ENCODE results near the gene IL1RAPL2. TPM values are rescaled to one million over a fixed set of nuclear protein-coding genes. Genes with fewer than 3 reads are reported as not detected.

Gene IL1RAPL2
- total RNA-seq: 0.08 TPM in 1 of 2 replicates, not detected in the other

GRCh38 chrX:104565791-104566680 is at the start of gene IL1RAPL2:
Gene IL1RAPL2, plus strand, starts transcription at chrX:104566199.

GRCh38 chrX:105220636-105221035 is 654.6 kb downstream of the IL1RAPL2 start, which contains the start of gene TEX13A:
Gene TEX13A, minus strand, starts transcription at chrX:105220694. Its CDS starts 297 bp downstream, at chrX:105220397.

Data from hair follicular keratinocyte (primary cell).